HepG2 (cell line): ENCODE measurements around the gene GLRA1. TPM values are rescaled to one million over a fixed set of nuclear protein-coding genes. Genes with fewer than 3 reads are reported as not detected.

Experiments
- FOXA1 ChIP-seq, 2 experiments: fragments of 450-650 bp in 1 of 2; sonication (generic) in 1 of 2; formaldehyde crosslinking in 1 of 2; IDR thresholded peaks; 2 replicates each; pipeline versions ENCODE4 v1.4.0 to v1.6.1; 2016 to 2020; ENCODE audit warnings: missing genetic modification reagents in 1 of 2
- GATAD1 ChIP-seq: IDR thresholded peaks from 2 replicates; pipeline ENCODE4 v1.6.1; 2016; ENCODE audit warnings: missing genetic modification reagents, missing compliant biosample characterization
- KAT2B ChIP-seq: fragments of 150-350 bp; IDR thresholded peaks from 2 replicates; pipeline ENCODE4 v1.6.1; 2014; ENCODE audit warnings: low read depth, low read length, borderline replicate concordance
- MIXL1 ChIP-seq: IDR thresholded peaks from 2 replicates; pipeline ENCODE4 v1.6.1; 2016
- REPIN1 ChIP-seq: sonication (generic); formaldehyde crosslinking; IDR thresholded peaks from 2 replicates; pipeline ENCODE4 v1.8.0; 2022; ENCODE audit warnings: missing genetic modification reagents, low read depth, mild to moderate bottlenecking, borderline replicate concordance
- SNAPC5 ChIP-seq: sonication (generic); formaldehyde crosslinking; IDR thresholded peaks from 2 replicates; pipeline ENCODE4 v1.8.1; 2023; ENCODE audit warnings: mild to moderate bottlenecking, missing genetic modification reagents, borderline replicate concordance
- ZBTB42 ChIP-seq: sonication (generic); formaldehyde crosslinking; IDR thresholded peaks from 2 replicates; pipeline ENCODE4 v1.5.0; 2020; ENCODE audit warnings: mild to moderate bottlenecking, missing genetic modification reagents
- ZNF747 ChIP-seq: sonication (generic); formaldehyde crosslinking; IDR thresholded peaks from 2 replicates; pipeline ENCODE4 v1.8.1; 2023; ENCODE audit warnings: missing genetic modification reagents, mild to moderate bottlenecking, borderline replicate concordance
- ZSCAN5A ChIP-seq: sonication (generic); formaldehyde crosslinking; IDR thresholded peaks from 2 replicates; pipeline ENCODE4 v1.8.0; 2022; ENCODE audit warnings: mild to moderate bottlenecking, missing genetic modification reagents, borderline replicate concordance
- polyA plus RNA-seq, 8 experiments: library from polyadenylated mRNA; depleted of rRNA in 3 of 8; stranded (reverse) in 7 of 8; unstranded in 1 of 8; fragments of >200 nt; fragmentation: Illumina TruSeq in 4 of 8; extraction: Trizol in 4 of 8; gene quantifications; 2 replicates each; pipeline versions ENCODE4 v1.2.1 to v1.2.3, GENCODE V29; 2011 to 2016; ENCODE audit warnings: low read depth in 4 of 8, missing spikeins in 1 of 8, mixed read lengths in 1 of 8; ENCODE audit not compliant: insufficient read depth in 1 of 8
- total RNA-seq, 5 experiments: library from RNA; depleted of rRNA; stranded (reverse); fragments of >200 nt; fragmentation: Illumina TruSeq; extraction: Trizol; gene quantifications; 2 replicates each; pipeline ENCODE4 v1.2.3, GENCODE V29; 2016; ENCODE audit warnings: low read depth in 1 of 5
- TF ChIP-seq, protein P1 (sequence below): sonication (generic); formaldehyde crosslinking; conservative IDR thresholded peaks from 2 replicates; pipeline ENCODE4 v1.4.0; 2020; ENCODE audit warnings: mild to moderate bottlenecking, missing genetic modification reagents, moderate library complexity
- TF ChIP-seq, protein P2 (sequence below): sonication (generic); formaldehyde crosslinking; IDR thresholded peaks from 2 replicates; pipeline ENCODE4 v1.5.0; 2020; ENCODE audit warnings: missing genetic modification reagents
- TF ChIP-seq, protein P3 (sequence below): sonication (generic); formaldehyde crosslinking; IDR thresholded peaks from 2 replicates; pipeline ENCODE4 v1.4.0; 2020; ENCODE audit warnings: missing genetic modification reagents, borderline replicate concordance
- TF ChIP-seq, protein P4 (sequence below): sonication (generic); formaldehyde crosslinking; IDR thresholded peaks from 2 replicates; pipeline ENCODE4 v1.9.0; 2021; ENCODE audit warnings: missing genetic modification reagents, borderline replicate concordance
- TF ChIP-seq, protein P5 (sequence below): IDR thresholded peaks from 2 replicates; pipeline ENCODE4 v1.6.1; 2012; ENCODE audit warnings: low read depth, low read length, improper control_type of control experiment

Gene GLRA1
- total and polyA plus RNA-seq, 2 of the 13 experiments (the other 11 are each of a cell fraction or from before 2014, with no cell fraction given), result not detected

GRCh38 chr5:151924564-151925301 lies at the start of gene GLRA1 (continued):
- peak; percentile 99 for TF ChIP-seq ZSCAN5A (CRISPR knock-in tag)
- TF ChIP-seq FOXA1 (IDR thresholded peaks at IDR 0.05), result no peak
- TF ChIP-seq FOXA1 (CRISPR knock-in tag; IDR thresholded peaks at IDR 0.05), result peak; percentile 54; the same call in 1 of the 2 replicates
- TF ChIP-seq KAT2B, result no peak
- TF ChIP-seq SNAPC5, result peak; percentile 97
- TF ChIP-seq, protein P1, sequence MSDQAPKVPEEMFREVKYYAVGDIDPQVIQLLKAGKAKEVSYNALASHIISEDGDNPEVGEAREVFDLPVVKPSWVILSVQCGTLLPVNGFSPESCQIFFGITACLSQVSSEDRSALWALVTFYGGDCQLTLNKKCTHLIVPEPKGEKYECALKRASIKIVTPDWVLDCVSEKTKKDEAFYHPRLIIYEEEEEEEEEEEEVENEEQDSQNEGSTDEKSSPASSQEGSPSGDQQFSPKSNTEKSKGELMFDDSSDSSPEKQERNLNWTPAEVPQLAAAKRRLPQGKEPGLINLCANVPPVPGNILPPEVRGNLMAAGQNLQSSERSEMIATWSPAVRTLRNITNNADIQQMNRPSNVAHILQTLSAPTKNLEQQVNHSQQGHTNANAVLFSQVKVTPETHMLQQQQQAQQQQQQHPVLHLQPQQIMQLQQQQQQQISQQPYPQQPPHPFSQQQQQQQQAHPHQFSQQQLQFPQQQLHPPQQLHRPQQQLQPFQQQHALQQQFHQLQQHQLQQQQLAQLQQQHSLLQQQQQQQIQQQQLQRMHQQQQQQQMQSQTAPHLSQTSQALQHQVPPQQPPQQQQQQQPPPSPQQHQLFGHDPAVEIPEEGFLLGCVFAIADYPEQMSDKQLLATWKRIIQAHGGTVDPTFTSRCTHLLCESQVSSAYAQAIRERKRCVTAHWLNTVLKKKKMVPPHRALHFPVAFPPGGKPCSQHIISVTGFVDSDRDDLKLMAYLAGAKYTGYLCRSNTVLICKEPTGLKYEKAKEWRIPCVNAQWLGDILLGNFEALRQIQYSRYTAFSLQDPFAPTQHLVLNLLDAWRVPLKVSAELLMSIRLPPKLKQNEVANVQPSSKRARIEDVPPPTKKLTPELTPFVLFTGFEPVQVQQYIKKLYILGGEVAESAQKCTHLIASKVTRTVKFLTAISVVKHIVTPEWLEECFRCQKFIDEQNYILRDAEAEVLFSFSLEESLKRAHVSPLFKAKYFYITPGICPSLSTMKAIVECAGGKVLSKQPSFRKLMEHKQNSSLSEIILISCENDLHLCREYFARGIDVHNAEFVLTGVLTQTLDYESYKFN (CRISPR knock-in tag), result peak; percentile 69; the same call in 1 of the 2 replicates
- TF ChIP-seq MIXL1 (CRISPR knock-in tag), result peak; percentile 99
- TF ChIP-seq ZNF747, result peak; percentile 97
- TF ChIP-seq ZBTB42 (CRISPR knock-in tag), result peak; percentile 98
- TF ChIP-seq, protein P2, sequence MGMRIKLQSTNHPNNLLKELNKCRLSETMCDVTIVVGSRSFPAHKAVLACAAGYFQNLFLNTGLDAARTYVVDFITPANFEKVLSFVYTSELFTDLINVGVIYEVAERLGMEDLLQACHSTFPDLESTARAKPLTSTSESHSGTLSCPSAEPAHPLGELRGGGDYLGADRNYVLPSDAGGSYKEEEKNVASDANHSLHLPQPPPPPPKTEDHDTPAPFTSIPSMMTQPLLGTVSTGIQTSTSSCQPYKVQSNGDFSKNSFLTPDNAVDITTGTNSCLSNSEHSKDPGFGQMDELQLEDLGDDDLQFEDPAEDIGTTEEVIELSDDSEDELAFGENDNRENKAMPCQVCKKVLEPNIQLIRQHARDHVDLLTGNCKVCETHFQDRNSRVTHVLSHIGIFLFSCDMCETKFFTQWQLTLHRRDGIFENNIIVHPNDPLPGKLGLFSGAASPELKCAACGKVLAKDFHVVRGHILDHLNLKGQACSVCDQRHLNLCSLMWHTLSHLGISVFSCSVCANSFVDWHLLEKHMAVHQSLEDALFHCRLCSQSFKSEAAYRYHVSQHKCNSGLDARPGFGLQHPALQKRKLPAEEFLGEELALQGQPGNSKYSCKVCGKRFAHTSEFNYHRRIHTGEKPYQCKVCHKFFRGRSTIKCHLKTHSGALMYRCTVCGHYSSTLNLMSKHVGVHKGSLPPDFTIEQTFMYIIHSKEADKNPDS (CRISPR knock-in tag), result peak; percentile 96
- TF ChIP-seq, protein P3, sequence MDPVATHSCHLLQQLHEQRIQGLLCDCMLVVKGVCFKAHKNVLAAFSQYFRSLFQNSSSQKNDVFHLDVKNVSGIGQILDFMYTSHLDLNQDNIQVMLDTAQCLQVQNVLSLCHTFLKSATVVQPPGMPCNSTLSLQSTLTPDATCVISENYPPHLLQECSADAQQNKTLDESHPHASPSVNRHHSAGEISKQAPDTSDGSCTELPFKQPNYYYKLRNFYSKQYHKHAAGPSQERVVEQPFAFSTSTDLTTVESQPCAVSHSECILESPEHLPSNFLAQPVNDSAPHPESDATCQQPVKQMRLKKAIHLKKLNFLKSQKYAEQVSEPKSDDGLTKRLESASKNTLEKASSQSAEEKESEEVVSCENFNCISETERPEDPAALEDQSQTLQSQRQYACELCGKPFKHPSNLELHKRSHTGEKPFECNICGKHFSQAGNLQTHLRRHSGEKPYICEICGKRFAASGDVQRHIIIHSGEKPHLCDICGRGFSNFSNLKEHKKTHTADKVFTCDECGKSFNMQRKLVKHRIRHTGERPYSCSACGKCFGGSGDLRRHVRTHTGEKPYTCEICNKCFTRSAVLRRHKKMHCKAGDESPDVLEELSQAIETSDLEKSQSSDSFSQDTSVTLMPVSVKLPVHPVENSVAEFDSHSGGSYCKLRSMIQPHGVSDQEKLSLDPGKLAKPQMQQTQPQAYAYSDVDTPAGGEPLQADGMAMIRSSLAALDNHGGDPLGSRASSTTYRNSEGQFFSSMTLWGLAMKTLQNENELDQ (CRISPR knock-in tag), result peak; percentile 99
- TF ChIP-seq, protein P4, sequence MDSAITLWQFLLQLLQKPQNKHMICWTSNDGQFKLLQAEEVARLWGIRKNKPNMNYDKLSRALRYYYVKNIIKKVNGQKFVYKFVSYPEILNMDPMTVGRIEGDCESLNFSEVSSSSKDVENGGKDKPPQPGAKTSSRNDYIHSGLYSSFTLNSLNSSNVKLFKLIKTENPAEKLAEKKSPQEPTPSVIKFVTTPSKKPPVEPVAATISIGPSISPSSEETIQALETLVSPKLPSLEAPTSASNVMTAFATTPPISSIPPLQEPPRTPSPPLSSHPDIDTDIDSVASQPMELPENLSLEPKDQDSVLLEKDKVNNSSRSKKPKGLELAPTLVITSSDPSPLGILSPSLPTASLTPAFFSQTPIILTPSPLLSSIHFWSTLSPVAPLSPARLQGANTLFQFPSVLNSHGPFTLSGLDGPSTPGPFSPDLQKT (CRISPR knock-in tag), result peak; percentile 99; the same call in 1 of the 2 replicates
- TF ChIP-seq, protein P5, sequence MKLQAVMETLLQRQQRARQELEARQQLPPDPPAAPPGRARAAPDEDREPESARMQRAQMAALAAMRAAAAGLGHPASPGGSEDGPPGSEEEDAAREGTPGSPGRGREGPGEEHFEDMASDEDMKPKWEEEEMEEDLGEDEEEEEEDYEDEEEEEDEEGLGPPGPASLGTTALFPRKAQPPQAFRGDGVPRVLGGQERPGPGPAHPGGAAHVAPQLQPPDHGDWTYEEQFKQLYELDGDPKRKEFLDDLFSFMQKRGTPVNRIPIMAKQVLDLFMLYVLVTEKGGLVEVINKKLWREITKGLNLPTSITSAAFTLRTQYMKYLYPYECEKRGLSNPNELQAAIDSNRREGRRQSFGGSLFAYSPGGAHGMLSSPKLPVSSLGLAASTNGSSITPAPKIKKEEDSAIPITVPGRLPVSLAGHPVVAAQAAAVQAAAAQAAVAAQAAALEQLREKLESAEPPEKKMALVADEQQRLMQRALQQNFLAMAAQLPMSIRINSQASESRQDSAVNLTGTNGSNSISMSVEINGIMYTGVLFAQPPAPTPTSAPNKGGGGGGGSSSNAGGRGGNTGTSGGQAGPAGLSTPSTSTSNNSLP, result no peak
- peak; percentile 87 for TF ChIP-seq GATAD1 (CRISPR knock-in tag)
- peak; percentile 98 for TF ChIP-seq REPIN1 (CRISPR knock-in tag)
